HG03095 (cell line): ENCODE measurements around the gene MYH9.

Experiments
- ATAC-seq: cut with Tn5 transposase; IDR thresholded peaks from one replicate; pipeline ENCODE4 v1.9.1; 2021; ENCODE audit warnings: moderate library complexity; ENCODE audit not compliant: unreplicated experiment

Gene MYH9

DNA sequence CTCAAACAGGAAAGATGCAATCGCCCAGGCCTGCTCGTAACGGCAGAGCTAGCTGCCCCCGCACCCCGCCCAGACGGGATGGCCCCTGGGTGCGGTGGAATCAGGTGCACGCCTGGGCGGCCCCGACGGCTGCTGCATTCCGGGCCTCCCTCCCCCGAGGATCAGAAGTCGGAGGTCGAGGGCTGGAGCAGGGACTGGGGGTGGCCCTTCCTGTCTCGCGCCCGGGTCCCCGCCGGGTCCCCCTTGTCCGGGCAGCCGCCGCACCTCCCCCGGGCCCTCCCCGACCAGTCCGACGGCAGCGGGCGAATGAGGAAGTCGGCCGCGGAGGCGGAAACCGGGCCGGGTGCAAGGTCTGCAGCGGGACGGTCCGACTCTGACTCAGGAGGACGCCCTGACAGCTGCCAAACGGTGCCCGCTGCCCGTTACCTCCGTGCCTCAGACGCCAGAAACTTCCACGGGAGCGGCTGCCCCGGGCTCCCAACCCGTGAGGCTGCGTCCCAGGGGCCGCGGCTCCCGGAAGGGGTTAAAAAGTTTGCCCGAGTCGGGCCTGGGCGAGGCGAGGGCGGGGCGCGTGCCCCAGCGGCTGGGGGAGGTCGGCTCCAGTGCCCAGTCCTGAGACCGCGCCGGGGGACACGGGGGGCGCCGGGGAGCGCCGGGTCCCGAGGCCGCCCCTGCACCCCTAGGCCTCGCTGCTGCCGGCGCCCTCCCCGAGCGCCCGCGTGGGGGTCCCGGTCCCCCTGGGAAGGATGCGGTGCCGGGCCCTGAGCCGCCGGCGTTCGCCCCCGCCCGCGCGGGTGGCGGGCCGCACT is 663 bp downstream of the MYH9 start:
- no peak for ATAC-seq

GRCh38 chr22:36386351-36386899 is 1.3 kb downstream of the MYH9 start:
- ATAC-seq: no peak

DNA sequence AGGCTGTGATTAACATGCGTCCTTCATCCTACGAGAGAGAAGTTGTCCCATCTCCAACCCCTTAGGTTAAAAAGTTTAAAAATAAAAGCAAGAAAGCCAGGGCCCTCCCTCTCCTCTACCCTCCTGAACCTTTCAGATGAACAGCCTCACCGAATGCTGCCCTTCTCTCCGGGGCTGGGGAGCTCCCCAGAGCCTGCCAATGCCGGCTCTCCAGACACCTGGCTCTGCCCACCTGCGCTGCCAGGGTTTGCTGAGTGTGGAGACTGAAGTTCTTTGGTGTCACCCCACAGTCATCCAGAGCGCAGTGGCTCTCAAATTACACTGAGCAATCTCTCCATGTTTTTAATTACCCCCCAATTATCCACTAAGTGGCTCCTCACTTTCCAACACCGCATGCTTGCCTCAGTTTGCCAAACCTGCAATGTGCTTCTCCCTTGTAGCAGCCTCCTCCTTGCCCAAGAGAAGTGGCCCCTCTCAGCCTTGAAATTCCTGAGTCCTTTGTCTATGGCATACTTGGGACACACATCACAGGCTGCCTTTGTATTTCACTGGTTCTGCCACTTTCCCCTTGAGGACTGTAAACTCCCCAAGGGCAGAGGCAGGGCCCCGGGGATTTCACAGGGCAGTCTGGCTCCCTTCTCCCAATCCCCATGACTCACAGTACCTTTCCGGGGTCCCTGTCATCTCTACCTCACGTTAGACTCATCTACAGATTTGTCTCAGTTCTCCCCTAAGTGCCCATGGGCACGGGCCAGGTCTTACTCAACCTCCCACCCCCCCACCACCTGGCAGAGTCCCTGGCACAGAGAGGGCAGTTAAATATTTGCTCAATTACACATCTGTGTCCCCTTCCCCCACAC is 2.0 kb downstream of the MYH9 start:
- no peak for ATAC-seq

DNA sequence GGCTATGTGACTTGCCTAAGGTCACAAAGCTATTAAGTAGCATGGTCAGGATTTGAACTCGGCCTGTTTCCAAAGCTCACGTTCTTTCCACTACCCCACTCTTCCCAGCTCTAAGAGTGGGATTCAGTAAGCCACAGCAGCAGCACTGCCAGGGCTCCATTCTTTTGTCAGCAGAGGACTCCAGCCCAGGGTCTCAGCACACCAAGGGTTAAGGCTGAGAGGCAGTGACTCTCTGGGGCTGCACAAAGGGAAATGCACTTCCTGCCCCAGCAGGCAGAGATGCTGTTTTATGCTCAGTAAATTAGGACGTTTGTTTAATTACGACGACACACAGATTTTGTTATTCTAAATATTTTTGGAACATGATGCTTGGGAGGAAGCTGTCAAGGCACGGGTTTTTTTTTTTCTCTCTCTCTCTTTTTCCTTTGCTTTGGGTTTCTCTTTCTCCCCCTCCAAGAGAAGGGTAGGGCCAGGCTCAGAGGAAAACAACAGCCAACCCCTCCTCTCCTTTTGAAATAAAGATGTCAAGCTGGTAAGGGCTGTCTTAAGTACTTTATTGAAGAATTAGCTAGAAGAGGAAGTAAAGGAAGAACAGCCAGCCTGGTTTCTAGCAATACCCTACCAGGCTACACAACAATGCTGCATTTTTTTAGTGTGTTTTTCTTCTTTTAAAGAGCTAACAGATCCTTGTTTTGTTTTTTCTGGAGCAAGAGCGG is 2.8 kb downstream of the MYH9 start:
- ATAC-seq: no peak

DNA sequence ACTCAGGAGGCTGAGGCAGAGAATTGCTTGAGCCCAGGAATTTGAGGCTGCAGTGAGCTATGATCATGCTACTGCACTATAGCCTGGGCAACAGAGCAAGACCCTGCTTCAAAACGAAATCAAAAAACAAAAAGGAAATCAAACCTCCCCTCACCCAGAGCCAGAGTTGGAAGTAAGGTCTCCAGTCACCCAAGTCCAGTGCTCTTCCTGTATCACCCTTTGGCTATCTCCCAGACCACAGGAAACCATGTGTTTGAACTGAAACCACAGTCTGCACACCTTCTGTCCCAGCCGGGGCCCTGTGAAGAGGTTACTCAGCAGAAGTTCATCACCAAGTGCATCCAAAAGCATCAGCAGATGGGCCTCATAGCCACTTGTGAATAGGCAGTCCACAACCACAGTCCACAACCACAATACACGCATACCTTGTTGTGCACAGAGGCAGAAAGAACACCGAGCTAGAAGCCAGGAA is 4.6 kb downstream of the MYH9 start:
- ATAC-seq: no peak

- no peak for ATAC-seq
These were observed 6.1 kb downstream of the MYH9 start for GRCh38 chr22:36381513-36382128.

DNA sequence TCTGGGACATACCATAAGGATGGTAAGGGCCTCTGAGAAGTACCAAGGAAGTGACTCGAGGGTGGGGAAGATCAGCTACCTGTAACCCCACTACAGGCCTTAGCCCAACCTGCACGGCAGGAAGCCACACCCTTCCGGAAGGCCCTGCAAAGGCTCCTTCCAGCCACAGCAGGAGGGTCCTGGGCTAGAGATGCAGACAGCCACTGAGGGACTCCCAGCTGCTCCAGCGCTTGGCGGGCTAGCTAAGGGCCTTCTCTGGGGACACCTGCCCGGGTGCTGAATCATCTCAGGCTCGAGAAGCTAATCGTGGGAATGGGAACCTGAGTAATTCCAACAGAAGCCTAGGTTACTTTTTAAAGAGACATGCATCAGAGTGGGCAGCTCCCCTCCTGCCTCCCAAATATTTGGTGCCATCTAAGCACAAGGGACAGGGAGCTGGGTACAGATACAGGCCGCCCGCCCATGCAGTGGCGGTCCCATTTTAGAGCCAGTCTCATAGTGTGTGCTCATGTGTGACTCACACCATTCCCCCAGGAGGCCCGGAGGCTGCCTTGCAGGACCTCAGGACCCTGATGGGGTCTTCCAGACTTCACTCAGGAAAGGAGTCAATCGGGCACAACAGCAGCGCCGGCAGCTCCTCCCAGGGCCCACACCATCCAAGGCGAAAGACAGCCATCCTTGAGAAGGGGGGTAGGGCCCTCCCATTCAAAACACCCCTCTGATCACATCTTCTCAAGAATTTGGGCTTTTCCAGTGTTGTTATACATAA is 8.0 kb downstream of the MYH9 start:
- ATAC-seq: no peak

GRCh38 chr22:36378869-36379217 is 8.9 kb downstream of the MYH9 start:
- ATAC-seq: no peak

DNA sequence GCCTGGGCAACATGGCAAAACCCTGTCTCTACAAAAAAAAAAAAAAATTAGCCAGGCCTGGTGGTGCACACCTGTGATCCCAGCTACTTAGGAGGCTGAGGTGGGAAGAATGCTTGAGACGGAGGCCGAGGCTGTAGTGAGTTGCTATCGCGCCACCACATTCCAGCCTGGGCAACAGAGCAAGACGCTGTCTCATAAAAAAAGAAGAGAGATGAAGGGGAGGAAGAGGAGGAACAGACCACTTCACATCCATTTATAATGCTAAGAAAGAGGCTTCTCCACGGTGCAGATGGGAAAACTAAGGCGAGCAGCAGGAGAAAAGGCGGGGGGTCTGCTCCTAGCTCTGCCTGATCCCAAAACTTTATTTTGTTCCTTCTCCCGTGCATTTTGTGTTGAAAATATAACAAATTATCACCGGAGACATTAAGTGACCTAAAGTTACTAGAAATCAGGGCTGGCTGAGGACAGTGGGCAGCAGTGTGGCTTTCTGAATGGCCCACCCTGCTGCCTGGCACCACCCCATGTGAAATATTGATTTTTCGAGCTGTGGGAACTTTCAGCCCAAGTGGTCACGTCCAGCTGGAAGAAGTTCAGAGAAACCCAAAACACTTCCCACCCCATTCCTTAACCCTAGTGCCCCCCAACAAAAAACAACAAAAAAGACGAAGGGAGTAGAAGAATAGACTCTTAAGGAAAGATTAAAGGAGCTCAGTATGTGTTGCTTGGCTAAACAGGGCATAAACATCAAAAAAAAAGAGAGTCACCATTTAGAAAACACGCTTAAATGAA is 9.5 kb downstream of the MYH9 start:
- ATAC-seq: no peak

DNA sequence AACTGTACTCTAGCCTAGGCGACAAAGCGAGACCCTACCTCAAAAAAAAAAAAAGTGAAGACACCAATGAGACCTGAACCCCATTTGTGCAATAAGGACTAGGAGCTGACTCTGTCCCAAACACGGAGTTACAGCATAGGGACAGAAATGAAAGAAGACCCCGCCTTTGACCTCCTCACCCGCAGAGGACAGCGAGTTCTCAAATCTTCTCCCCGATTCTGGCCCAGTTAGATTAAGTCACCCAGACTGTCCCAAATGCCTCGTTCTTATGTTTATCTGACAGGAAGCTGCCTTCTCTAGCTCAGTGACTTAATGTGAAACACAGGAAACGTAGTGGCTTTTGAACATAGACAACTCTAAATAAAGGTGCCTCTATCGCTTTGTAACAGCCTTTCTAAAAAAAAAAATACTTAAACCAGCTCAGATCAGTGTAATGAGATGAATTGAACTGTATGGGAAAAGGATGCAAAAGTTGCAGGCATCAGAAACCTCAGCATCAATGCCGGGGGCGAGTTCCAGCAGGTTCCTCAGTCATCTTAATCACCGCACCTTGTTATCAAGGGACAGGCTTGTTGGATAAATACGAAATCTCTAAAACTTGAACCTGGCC is 10.6 kb downstream of the MYH9 start:
- ATAC-seq: no peak

- no peak for ATAC-seq
These were observed 11.5 kb downstream of the MYH9 start for GRCh38 chr22:36376265-36376664.

DNA sequence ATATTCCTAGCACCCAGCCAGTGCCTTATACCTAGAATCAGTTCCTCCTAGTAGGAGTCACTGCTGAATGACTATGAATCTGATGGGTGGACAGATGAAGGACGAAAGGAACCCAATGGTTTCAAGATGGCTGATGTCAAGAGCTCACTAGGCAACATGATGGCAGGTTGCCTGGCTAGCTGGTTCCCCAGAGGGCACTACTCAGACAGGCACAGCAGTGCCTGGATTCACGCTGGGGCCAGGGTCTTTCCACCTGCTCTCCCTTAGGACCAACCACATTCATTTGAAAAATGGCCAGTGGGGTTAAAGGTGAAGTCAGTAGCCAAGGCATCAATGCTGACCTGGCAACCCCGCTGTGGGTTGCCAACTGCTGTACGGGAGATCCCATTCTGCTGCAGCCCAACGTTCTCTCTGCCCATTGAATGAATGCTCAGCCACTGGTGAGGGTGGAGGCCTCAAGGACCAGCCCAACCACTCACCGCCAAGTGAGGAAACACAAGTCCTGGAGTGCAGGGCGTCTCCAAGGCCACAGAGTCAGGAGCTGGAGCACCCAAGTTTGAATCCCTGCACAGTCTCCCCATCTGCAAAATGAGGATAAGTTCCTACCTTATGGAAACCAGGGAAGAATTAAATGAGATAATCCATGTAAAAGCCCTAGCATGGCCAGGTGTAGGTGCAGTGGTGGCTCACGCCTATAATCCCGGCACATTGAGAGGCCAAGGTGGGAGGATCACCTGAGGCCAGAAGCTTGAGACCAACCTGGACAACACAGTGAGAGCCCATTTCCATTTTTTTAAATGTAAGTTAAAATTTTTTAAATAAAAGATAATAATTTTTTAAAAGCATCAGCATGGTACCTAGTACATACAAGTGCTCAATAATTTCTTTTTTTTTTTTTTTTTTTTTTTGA is 12.4 kb downstream of the MYH9 start:
- ATAC-seq: no peak

GRCh38 chr22:36374603-36375024 is 13.2 kb downstream of the MYH9 start:
- ATAC-seq: no peak

DNA sequence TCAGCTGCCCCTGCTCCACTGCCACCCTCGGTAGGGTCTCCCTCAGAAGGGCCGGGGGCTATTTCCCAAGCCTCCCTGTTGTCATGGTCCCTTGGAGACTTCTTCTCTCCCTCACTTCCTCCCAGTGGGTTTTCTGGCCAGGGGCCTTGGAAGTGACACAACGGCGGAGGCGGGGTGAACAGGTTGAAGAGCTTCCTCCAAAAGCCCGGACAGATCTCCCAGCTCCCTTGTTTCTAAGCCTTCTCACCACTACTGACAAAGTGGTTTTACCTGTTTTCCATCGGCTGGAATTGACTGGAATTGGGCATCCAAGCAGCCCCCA is 14.5 kb downstream of the MYH9 start:
- no peak for ATAC-seq

DNA sequence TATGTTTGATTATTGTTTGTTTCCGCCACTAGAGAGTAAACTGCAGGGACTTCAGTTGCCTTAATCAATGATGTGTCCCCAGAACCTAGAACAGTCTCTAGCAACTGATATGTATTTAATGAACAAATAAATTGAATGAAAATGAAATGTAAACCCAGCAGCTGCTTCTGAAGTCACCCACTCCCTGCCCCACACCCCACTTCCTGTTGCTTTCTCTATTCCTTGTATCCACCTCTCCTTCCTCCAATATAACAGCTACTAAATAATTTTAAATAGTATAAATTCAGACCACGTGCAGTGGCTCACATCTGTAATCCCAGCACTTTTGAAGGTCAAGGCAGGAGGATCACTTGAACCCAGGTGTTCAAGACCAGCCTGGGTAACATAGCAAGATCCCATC is 15.8 kb downstream of the MYH9 start:
- ATAC-seq: no peak

GRCh38 chr22:36369922-36370791 is 17.6 kb downstream of the MYH9 start:
- ATAC-seq: no peak
